SU-DHL-6 (cell line): ENCODE results near the gene PF4V1.

Experiments
- H2AFZ ChIP-seq: fragments of 200-600 bp; sonication (generic); 2 replicates; pipeline ENCODE4 v1.6.1; 2014; ENCODE audit warnings: low read depth, mild to moderate bottlenecking, moderate library complexity, mixed read lengths, antibody characterized with exemption, low read length; ENCODE audit not compliant: severe bottlenecking
- H3F3A ChIP-seq: fragments of 200-600 bp; shearing (Covaris generic); 2 replicates; pipeline ENCODE4 v1.6.0; 2016; ENCODE audit warnings: antibody characterized with exemption, mild to moderate bottlenecking; ENCODE audit not compliant: insufficient read depth
- H3K27ac ChIP-seq: fragments of 200-600 bp; sonication (generic); 2 replicates; pipeline ENCODE4 v1.5.1; 2016; ENCODE audit warnings: low read depth, mild to moderate bottlenecking, low read length, moderate library complexity, mixed read lengths
- H3K27me3 ChIP-seq: fragments of 200-600 bp; sonication (generic), shearing (Covaris generic); 2 replicates; pipeline ENCODE4 v1.6.0; 2014; ENCODE audit warnings: mild to moderate bottlenecking, low read length
- H3K36me3 ChIP-seq: fragments of 200-600 bp; sonication (generic); 2 replicates; pipeline ENCODE4 v1.6.1; 2014; ENCODE audit warnings: mild to moderate bottlenecking, low read length, mixed read lengths
- H3K4me2 ChIP-seq: fragments of 300-600, 200-600 bp; shearing (Covaris generic), sonication (generic); 2 replicates; pipeline ENCODE4 v1.6.0; 2014; ENCODE audit warnings: low read length, low read depth, mild to moderate bottlenecking; ENCODE audit not compliant: poor library complexity, severe bottlenecking
- H3K4me3 ChIP-seq: fragments of 200-600 bp; sonication (generic); 2 replicates; pipeline ENCODE4 v1.5.1; 2014; ENCODE audit warnings: antibody characterized with exemption, low read length, mild to moderate bottlenecking, mixed read lengths; ENCODE audit not compliant: insufficient read depth, poor library complexity, severe bottlenecking
- H3K79me2 ChIP-seq: fragments of 200-600 bp; sonication (generic); 2 replicates; pipeline ENCODE4 v1.6.1; 2014; ENCODE audit warnings: mild to moderate bottlenecking, low read length, moderate library complexity; ENCODE audit not compliant: insufficient read depth
- H3K9ac ChIP-seq: fragments of 200-600 bp; sonication (generic); 2 replicates; pipeline ENCODE4 v1.7.0; 2014; ENCODE audit warnings: mild to moderate bottlenecking, low read length
- H3K9me2 ChIP-seq: fragments of 200-600 bp; sonication (generic); replicated peaks from 2 replicates; pipeline ENCODE4 v1.6.1; 2014; ENCODE audit warnings: low read length; ENCODE audit not compliant: insufficient read depth
- H3K9me3 ChIP-seq: fragments of 200-600 bp; sonication (generic); 2 replicates; pipeline ENCODE4 v1.6.1; 2014; ENCODE audit warnings: low read length, mixed read lengths; ENCODE audit not compliant: insufficient read depth
- H4K20me1 ChIP-seq: fragments of 200-600 bp; sonication (generic); 2 replicates; pipeline ENCODE4 v1.6.1; 2014; ENCODE audit warnings: low read depth, mild to moderate bottlenecking, antibody characterized with exemption, low read length, moderate library complexity, mixed read lengths
- CTCF ChIP-seq: fragments of 200-600 bp; sonication (generic); IDR thresholded peaks from one replicate; pipeline ENCODE4 v1.5.1; 2017; ENCODE audit warnings: antibody characterized with exemption, mild to moderate bottlenecking, low read length, moderate library complexity; ENCODE audit not compliant: insufficient read depth, poor library complexity, severe bottlenecking
- EZH2phosphoT487 ChIP-seq: fragments of 200-600 bp; sonication (generic), shearing (Covaris generic); conservative IDR thresholded peaks from 2 replicates; pipeline ENCODE4 v1.6.1; 2018; ENCODE audit warnings: mild to moderate bottlenecking, antibody characterized with exemption, low read length, moderate library complexity, mixed read lengths

Gene PF4V1

GRCh38 chr4:73817341-73817740, 35.8 kb upstream of the PF4V1 start:
- no peak for TF ChIP-seq EZH2phosphoT487
- TF ChIP-seq CTCF, result no peak
- Histone ChIP-seq H4K20me1 (no peaks in the 10 kb centered on the region), H3K4me2 (no peak overlapping the region), H3K9me2 (no peaks in the 10 kb centered on the region), H3F3A (no peaks in the 10 kb centered on the region), H3K9me3 (no peaks in the 10 kb centered on the region), H3K36me3 (no peaks in the 10 kb centered on the region), H3K27ac (no peak overlapping the region), H2AFZ (no peak overlapping the region), H3K4me3 (no peak overlapping the region), H3K79me2 (no peaks in the 10 kb centered on the region), H3K9ac (no peak overlapping the region), H3K27me3 (no peaks in the 10 kb centered on the region)

GRCh38 chr4:73821325-73821724, 31.8 kb upstream of the PF4V1 start:
- no peaks in the 10 kb centered on the region for H3K27me3 ChIP-seq
- H3K9me3 ChIP-seq, result no peaks in the 10 kb centered on the region
- no peak overlapping the region for H3K27ac ChIP-seq
- no peaks in the 10 kb centered on the region for H3F3A ChIP-seq
- H3K79me2 ChIP-seq, result no peaks in the 10 kb centered on the region
- no peak overlapping the region for H3K4me3 ChIP-seq
- TF ChIP-seq EZH2phosphoT487 (no peak), CTCF (no peak)
- no peak overlapping the region for H3K4me2 ChIP-seq
- H3K9ac ChIP-seq, result no peak overlapping the region
- H3K36me3 ChIP-seq, result no peaks in the 10 kb centered on the region
- H2AFZ ChIP-seq, result no peak overlapping the region
- H4K20me1 ChIP-seq, result no peaks in the 10 kb centered on the region
- H3K9me2 ChIP-seq, result no peaks in the 10 kb centered on the region

GRCh38 chr4:73822389-73822788, 30.7 kb upstream of the PF4V1 start:
- Histone ChIP-seq H3K27ac (no peak overlapping the region), H4K20me1 (no peaks in the 10 kb centered on the region)

More at GRCh38 chr4:73822389-73822788, 30.7 kb upstream of the PF4V1 start:
- Histone ChIP-seq H2AFZ (no peak overlapping the region), H3K4me3 (no peak overlapping the region), H3K36me3 (no peaks in the 10 kb centered on the region), H3K79me2 (no peaks in the 10 kb centered on the region), H3F3A (no peaks in the 10 kb centered on the region), H3K4me2 (no peak overlapping the region), H3K9me2 (no peaks in the 10 kb centered on the region), H3K27me3 (no peaks in the 10 kb centered on the region), H3K9me3 (no peaks in the 10 kb centered on the region), H3K9ac (no peak overlapping the region)
- TF ChIP-seq CTCF (no peak), EZH2phosphoT487 (no peak)
